Neural progenitor cell (in vitro differentiated cells): ENCODE data around the gene EMP1.

Experiments used
- EZH2 ChIP-seq: fragments of 200-600 bp; sonication (generic); IDR thresholded peaks from 2 replicates; pipeline ENCODE4 v1.6.1; 2017; ENCODE audit warnings: antibody characterized with exemption, mild to moderate bottlenecking, moderate library complexity
- EZH2phosphoT487 ChIP-seq: fragments of 200-600 bp; sonication (generic); IDR thresholded peaks from 2 replicates; pipeline ENCODE4 v1.6.1; 2017; ENCODE audit warnings: antibody characterized with exemption
- TF ChIP-seq, protein P1 (sequence below): fragments of 200-600 bp; sonication (generic); IDR thresholded peaks from 2 replicates; pipeline ENCODE4 v1.5.1; 2017; ENCODE audit warnings: antibody characterized with exemption, mild to moderate bottlenecking

DNA sequence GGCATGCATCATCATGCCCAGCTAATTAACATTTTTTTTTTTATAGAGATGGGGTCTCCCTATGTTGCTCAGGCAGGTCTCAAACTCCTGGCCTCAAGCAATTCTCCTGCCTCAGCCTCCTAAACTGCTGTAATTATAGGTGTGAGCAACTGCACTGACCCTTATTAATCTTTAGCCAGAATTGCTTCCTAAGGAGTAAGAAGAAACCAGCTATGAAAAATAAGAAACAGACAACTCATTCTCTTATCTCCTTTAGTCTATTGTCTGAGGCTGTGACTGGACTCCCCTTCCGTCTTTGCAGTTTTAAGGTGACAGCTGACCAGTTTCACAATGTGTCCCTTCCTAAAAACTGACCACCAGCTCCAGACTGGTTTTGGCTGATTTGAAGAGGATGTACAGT, 52.4 kb downstream of the EMP1 start:
- TF ChIP-seq, protein P1, sequence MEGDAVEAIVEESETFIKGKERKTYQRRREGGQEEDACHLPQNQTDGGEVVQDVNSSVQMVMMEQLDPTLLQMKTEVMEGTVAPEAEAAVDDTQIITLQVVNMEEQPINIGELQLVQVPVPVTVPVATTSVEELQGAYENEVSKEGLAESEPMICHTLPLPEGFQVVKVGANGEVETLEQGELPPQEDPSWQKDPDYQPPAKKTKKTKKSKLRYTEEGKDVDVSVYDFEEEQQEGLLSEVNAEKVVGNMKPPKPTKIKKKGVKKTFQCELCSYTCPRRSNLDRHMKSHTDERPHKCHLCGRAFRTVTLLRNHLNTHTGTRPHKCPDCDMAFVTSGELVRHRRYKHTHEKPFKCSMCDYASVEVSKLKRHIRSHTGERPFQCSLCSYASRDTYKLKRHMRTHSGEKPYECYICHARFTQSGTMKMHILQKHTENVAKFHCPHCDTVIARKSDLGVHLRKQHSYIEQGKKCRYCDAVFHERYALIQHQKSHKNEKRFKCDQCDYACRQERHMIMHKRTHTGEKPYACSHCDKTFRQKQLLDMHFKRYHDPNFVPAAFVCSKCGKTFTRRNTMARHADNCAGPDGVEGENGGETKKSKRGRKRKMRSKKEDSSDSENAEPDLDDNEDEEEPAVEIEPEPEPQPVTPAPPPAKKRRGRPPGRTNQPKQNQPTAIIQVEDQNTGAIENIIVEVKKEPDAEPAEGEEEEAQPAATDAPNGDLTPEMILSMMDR, result no peak
- no peak for TF ChIP-seq EZH2
- TF ChIP-seq EZH2phosphoT487, result no peak
